HG02973 (cell line): ENCODE data around the gene BEGAIN.

Experiments
- ATAC-seq: cut with Tn5 transposase; IDR thresholded peaks from one replicate; pipeline ENCODE4 v1.9.1; 2021; ENCODE audit warnings: moderate library complexity; ENCODE audit not compliant: unreplicated experiment

Gene BEGAIN

GRCh38 chr14:100584056-100585031 lies 2.9 kb downstream of the BEGAIN start:
- no peak for ATAC-seq

DNA sequence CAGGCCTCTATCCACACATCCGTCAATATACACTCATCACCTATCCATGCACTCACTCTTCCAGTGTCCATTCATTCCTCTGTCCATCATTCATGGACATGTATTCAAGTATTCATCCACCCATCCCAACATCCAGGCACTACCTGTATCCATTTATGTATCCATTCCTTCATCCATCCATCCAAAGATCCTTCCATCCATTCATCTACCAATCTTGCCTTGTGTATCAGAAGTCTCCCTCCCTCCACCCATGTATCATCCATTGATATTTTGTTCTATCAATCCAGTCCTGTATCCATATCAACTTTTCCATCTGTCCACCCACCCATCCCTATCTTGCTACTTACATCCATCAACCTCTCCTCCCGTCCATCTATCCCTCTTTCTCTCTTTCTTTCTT lies 4.0 kb downstream of the BEGAIN start:
- no peak for ATAC-seq

DNA sequence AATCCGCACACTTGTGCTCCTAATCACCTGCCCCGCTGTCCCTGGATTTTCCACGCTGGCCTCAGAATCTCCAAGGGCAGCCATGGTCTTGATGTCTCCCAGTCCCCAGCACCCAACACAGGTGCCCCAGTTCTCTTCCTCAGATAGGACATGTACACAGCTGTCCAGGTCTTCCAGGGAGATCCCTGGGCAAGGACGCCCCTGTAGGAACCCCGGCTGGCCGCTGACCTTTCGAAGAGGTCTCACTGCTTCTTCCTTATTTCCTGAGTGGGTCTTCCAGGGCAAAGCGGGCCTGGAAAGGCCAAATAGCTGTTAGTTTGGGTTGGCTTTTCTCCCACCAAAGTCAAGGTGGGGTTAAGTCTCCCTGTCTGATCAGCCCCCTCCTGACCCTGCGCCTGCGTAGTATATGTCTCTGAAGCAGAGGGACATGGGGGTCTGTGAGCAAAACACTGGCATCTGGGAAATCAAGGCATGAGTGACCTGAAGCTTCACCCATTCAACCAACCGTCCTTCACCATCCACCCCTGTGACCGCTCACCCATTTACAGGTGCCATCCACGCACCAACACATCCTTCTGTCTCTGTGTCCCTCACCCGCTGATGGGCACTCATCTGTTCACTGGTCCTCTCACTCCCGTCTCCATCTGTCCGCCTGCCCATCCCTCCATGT lies 4.6 kb downstream of the BEGAIN start:
- no peak for ATAC-seq

- no peak for ATAC-seq
Measured at GRCh38 chr14:100581228-100582145, 5.7 kb downstream of the BEGAIN start.

DNA sequence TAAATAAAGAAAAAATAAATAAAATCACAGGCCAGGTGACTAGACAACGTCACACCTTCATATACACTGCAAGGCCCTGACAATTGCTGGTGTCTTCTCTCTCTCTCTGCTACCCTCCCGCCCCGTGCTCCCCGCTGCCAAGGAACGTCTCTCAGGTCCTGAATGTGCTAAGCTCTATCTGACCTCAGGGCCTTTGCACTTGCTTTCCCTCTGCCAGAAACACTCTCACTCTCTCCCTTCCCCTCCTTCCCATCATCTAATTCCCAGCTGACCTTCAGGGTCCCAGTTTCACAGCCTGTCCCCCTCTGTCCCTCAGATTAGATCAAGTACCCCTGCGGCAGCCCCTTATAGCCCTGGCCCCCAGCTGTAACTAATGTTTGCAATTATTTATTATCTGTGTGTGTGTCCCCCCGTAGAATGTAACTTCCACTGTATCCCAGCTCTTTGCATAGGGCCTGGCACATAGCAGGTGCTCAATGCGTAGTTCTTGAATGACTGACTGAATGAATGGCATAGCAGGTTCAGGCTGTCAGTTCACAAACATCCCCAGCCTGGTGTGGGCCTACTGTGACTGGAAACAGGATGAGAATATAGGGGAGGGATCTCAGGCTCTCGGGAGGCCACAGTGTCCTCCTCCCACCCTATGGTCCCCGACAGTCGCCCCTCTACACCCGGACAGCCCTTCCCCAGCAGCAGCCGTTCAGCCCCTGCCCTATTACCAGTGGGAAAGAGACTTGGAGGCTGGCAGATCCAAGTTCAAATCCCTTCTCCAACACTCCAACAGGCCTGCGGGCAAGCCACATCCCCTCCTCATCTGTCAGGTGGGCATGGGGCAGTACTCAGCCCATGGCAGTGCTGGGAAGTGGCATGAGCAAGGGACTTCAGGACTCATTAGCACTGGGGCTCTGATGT lies 6.6 kb downstream of the BEGAIN start:
- ATAC-seq: no peak

GRCh38 chr14:100578552-100578951 lies 8.7 kb downstream of the BEGAIN start:
- no peak for ATAC-seq

DNA sequence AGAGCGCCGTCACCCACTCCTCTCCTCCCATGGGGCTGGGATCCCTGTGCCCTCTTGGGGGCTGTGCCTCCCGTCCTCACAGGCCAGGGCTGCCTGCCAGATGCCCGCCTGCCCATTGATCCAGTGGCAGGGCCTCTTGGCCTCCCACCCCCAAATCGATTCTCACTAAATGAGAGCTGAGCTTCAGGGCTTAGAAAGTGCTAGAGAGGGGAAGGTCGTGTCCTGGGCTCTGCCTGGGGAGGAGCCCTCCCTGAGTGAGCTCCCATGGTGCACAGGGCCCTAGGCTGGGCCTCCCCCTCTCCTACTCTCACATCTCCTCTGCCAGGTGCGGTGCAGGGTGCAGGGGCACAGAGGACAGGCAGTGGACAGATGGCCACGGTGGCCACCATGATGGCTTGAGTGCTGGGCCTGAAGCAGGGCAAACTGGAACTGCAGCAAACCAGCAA lies 9.2 kb downstream of the BEGAIN start:
- ATAC-seq: no peak

DNA sequence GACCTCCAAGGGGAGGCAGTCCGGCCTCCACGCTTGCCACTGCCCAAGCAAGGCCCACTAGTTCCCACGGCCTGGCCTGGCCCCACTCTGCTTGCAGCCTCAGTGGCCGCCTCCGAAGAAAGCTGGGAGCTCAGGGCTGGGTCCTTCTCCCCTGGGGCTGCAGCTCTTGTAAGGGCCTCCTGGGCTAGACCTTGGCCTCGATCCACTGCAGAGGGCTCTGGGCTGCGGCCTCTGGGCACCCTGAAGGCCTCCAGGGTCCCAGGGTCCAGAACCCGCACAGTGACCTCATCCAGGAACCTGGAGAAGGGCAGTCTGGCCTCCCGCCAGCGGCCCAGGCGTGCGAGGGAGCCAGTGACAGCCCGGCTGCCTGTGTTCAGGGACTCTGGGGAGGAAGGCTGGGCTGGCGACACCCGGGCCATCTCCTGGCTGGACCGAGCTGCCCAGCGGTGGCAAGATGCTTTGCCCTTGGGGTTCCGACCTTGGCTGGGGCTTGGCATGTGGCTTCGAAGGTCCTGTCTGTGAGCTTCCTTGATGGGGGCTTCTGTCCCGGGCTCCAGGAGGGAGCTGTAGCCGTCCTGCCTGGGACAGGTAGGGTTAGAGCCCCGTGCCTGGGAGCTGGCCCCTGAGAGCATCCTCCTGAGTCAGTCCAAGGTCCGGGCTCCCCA lies 9.8 kb downstream of the BEGAIN start:
- ATAC-seq: no peak

- no peak for ATAC-seq
Measured at GRCh38 chr14:100576091-100577085, 10.8 kb downstream of the BEGAIN start.

DNA sequence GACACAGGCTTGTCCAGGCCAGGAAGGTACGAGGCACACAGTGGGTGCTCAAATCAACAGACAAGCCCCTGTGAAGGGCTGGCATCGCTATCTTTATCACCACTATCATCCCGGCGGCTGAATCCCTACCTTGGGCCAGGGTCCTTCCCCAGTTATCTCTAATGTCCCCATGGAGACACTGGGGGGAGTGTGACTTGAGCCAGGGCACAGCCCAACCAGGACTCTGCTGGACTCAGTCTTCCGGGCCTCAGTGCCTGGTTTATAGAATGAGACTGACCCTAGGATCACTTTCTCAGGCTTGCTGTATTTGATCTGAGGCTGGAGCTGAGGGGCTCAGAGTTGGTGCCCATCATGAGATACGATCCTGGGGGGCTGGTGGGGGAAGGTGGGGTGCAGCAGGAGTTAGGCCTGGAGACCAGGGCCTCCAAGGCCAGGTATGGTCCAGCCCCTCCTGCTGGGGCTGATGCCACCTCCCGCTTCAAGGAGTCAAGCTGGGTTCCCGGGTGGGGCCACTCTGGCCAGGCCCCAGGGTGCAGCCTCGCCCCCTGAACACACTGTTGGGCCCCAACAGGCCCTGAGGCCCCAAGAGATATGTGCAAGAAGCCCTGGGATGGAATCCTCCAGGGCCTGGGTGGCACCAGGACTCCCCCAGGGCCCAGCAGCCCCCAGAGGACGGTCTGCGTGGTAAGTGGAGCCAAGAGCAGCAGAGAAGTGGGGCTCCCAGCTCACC lies 11.8 kb downstream of the BEGAIN start:
- ATAC-seq: no peak

- no peak for ATAC-seq
Measured at GRCh38 chr14:100574642-100575031, 12.6 kb downstream of the BEGAIN start.

GRCh38 chr14:100573757-100574641 lies 13.2 kb downstream of the BEGAIN start:
- no peak for ATAC-seq

DNA sequence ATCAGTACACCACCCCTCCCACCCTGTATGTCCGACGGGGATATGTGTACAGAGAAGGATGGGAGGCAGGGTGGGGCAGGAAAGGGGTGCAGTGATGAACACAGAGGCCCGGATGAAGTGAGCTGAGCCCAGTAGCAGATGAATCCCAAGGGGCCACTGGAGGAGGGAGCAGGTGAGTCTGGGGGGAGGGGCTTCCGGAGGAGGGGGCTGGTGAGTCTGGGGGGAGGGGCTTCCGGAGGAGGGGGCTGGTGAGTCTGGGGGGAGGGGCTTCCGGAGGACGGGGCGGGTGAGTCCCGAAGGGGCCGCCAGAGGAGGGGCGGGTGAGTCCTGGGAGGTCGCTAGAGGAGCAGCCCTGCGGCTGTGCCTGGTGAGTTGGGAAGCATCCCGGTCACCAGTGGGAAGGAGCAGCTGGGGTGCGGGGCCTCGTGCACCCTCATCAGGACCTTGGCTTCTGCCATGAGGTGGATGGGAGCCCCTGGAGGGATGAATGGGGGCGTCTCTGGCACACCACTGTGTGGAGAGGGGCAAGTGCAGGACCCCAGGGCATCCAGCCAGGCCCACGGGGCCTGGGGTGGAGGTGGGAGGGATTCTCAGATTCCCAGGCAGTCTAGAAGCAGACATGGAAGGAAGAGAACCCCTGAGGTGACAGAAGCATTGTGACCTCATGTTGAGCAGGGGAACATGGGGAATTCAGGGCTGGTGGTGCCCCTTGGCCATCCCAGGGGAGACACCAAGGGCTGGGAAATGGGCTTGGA lies 14.0 kb downstream of the BEGAIN start:
- ATAC-seq: no peak

DNA sequence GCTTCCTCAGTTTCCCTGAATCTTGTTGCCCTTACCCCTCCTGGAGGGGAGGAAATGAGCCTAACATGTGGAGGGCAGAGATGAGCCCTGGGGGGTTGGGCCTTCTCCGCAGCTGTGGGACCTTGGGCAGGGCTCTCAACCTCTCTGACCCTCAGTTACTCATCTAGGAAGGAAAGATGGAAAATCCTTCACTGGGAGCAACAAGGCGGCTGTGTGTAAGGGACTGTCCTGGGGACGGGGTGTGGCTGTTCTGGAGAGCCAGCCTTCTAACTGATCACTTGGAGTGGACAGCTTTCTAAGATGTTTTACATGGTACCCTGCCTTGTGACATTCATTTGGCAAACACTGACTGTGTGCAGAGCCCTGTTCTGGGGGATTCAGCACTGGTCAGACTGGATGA lies 14.7 kb downstream of the BEGAIN start:
- no peak for ATAC-seq

- ATAC-seq: no peak
Measured at GRCh38 chr14:100571837-100572236, 15.4 kb downstream of the BEGAIN start.
